Keratinocyte (primary cell): ENCODE measurements around the gene MYT1.

ENCODE experiments used
- CTCF ChIP-seq, 3 experiments: IDR thresholded peaks in 1 of 3; conservative IDR thresholded peaks in 1 of 3; optimal IDR thresholded peaks in 1 of 3; 2 replicates in 2 of 3; 3 replicates in 1 of 3; pipeline versions ENCODE3 to v1.5.1; 2011; ENCODE audit warnings: low read length in 3 of 3, mild to moderate bottlenecking in 3 of 3, moderate library complexity in 2 of 3, control low read depth in 1 of 3, inconsistent platforms in 1 of 3; ENCODE audit not compliant: insufficient read depth in 2 of 3; ENCODE audit errors: extremely low read depth in 1 of 3
- EZH2 ChIP-seq: IDR thresholded peaks from one replicate; pipeline ENCODE4 v1.6.1; 2012; ENCODE audit warnings: inconsistent platforms, mild to moderate bottlenecking, low read length, moderate library complexity

DNA sequence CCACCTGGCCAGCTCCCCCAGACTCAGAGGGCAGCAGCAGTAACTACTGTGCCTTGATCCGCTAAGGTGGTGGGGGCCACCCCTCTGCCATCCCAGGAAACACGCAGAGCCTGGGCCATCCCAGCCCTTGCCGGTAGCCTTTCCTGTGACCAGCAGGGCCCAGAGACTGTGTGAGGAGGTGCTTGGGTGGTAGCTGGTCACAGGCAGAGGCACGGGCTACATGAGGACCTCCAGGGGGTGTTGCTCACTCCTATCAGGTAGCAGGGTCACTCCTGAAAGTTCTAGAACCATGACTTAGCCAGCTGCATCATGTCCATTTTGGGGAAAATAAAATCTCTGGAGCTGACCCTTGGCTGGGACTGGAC, 114.0 kb downstream of the MYT1 start:
- TF ChIP-seq CTCF (optimal IDR thresholded peaks at IDR 0.05 in 1 of 3, IDR thresholded peaks at IDR 0.05 in 1 of 3, conservative IDR thresholded peaks at IDR 0.05 in 1 of 3; ENCODE audit: extremely low read depth in 1 of 3, insufficient read depth in 2 of 3, low read length in 3 of 3) (no peak), EZH2 (no peak)
